Transverse colon (tissue), 4 donors: ENCODE data around the gene PITPNC1.

Experiments used
- CTCF ChIP-seq, 5 experiments: fragments of 200-600 bp in 3 of 5; fragments of 450-650 bp in 2 of 5; sonication (generic) in 3 of 5; IDR thresholded peaks; 1 replicate in 2 of 5; 2 replicates in 3 of 5; pipeline ENCODE4 v1.5.1; 2016 to 2017; ENCODE audit warnings: antibody characterized with exemption in 5 of 5, inconsistent platforms in 3 of 5, mild to moderate bottlenecking in 2 of 5, moderate library complexity in 1 of 5
- POLR2A ChIP-seq: fragments of 450-650 bp; IDR thresholded peaks from one replicate; pipeline ENCODE4 v1.6.1; 2016; ENCODE audit warnings: antibody characterized with exemption, mild to moderate bottlenecking, moderate library complexity
- POLR2AphosphoS5 ChIP-seq, 3 donors: sonication (generic); formaldehyde crosslinking; IDR thresholded peaks; one replicate each; pipeline ENCODE4 v1.6.1; 2016; ENCODE audit warnings: antibody characterized with exemption in 3 of 3

GRCh38 chr17:67521775-67522069 is 144.6 kb downstream of the PITPNC1 start:
- TF ChIP-seq POLR2A (no peak), CTCF (IDR thresholded peaks at IDR 0.05) (no peak), POLR2AphosphoS5 (IDR thresholded peaks at IDR 0.05) (no peak)
